HEK293 (cell line): ENCODE data around the gene TMEM208.

Experiments used
- ATF2 ChIP-seq: fragments of 450-650 bp; formaldehyde crosslinking; IDR thresholded peaks from 2 replicates; pipeline ENCODE4 v1.5.1; 2016; ENCODE audit warnings: missing biosample characterization, missing genetic modification characterization, low read depth
- FEZF1 ChIP-seq: fragments of 450-650 bp; formaldehyde crosslinking; IDR thresholded peaks from 2 replicates; pipeline ENCODE4 v1.5.1; 2016; ENCODE audit warnings: missing biosample characterization, missing genetic modification characterization
- GLI2 ChIP-seq: fragments of 450-650 bp; formaldehyde crosslinking; IDR thresholded peaks from 2 replicates; pipeline ENCODE4; 2017; ENCODE audit warnings: missing biosample characterization, missing genetic modification characterization, low read depth, borderline replicate concordance
- HOXA7 ChIP-seq: sonication (generic); formaldehyde crosslinking; IDR thresholded peaks from 2 replicates; pipeline ENCODE4 v1.8.1; 2022; ENCODE audit warnings: missing genetic modification reagents, borderline replicate concordance
- IKZF3 ChIP-seq: fragments of 450-650 bp; IDR thresholded peaks from 2 replicates; pipeline ENCODE4 v1.5.0; 2018; ENCODE audit warnings: missing biosample characterization, mild to moderate bottlenecking, missing genetic modification characterization, moderate library complexity
- KLF7 ChIP-seq: fragments of 450-650 bp; formaldehyde crosslinking; IDR thresholded peaks from 2 replicates; pipeline ENCODE4 v1.5.1; 2016; ENCODE audit warnings: missing biosample characterization, missing genetic modification characterization, borderline replicate concordance
- KLF9 ChIP-seq: fragments of 450-650 bp; formaldehyde crosslinking; IDR thresholded peaks from 2 replicates; pipeline ENCODE4 v1.5.1; 2016; ENCODE audit warnings: missing biosample characterization, missing genetic modification characterization, low read depth
- PRDM1 ChIP-seq: fragments of 450-650 bp; formaldehyde crosslinking; IDR thresholded peaks from 2 replicates; pipeline ENCODE4; 2016; ENCODE audit warnings: missing biosample characterization, missing genetic modification characterization
- PRDM6 ChIP-seq: fragments of 450-650 bp; formaldehyde crosslinking; IDR thresholded peaks from 2 replicates; pipeline ENCODE4 v1.5.1; 2017; ENCODE audit warnings: missing biosample characterization, missing genetic modification characterization
- SETDB1 ChIP-seq: IDR thresholded peaks from one replicate; pipeline ENCODE4 v1.6.1; 2017; ENCODE audit warnings: mild to moderate bottlenecking, low read length, moderate library complexity, mixed read lengths; ENCODE audit not compliant: insufficient read length
- SP2 ChIP-seq: fragments of 450-650 bp; formaldehyde crosslinking; IDR thresholded peaks from 2 replicates; pipeline ENCODE4 v1.5.1; 2016; ENCODE audit warnings: missing biosample characterization, missing genetic modification characterization
- SP7 ChIP-seq: fragments of 450-650 bp; formaldehyde crosslinking; IDR thresholded peaks from 2 replicates; pipeline ENCODE4 v1.5.1; 2016; ENCODE audit warnings: missing biosample characterization, missing genetic modification characterization
- TRIM28 ChIP-seq: IDR thresholded peaks from 2 replicates; pipeline ENCODE4 v1.6.1; 2011; ENCODE audit warnings: low read length, control low read depth, borderline replicate concordance
- ZBTB20 ChIP-seq: fragments of 450-650 bp; formaldehyde crosslinking; IDR thresholded peaks from 2 replicates; pipeline ENCODE4 v1.5.1; 2016; ENCODE audit warnings: missing biosample characterization, missing genetic modification characterization
- ZBTB21 ChIP-seq: fragments of 450-650 bp; formaldehyde crosslinking; IDR thresholded peaks from 2 replicates; pipeline ENCODE4 v1.5.1; 2017; ENCODE audit warnings: missing biosample characterization, missing genetic modification characterization
- ZBTB44 ChIP-seq: fragments of 450-650 bp; IDR thresholded peaks from 2 replicates; pipeline ENCODE4 v1.5.1; 2018; ENCODE audit warnings: missing biosample characterization, mild to moderate bottlenecking, missing genetic modification characterization
- ZFP37 ChIP-seq: fragments of 450-650 bp; formaldehyde crosslinking; IDR thresholded peaks from 2 replicates; pipeline ENCODE4 v1.5.1; 2016; ENCODE audit warnings: missing biosample characterization, missing genetic modification characterization
- ZFP69B ChIP-seq: fragments of 450-650 bp; formaldehyde crosslinking; IDR thresholded peaks from 2 replicates; pipeline ENCODE4 v1.5.1; 2016; ENCODE audit warnings: missing biosample characterization, missing genetic modification characterization
- ZNF132 ChIP-seq: fragments of 450-650 bp; formaldehyde crosslinking; IDR thresholded peaks from 2 replicates; pipeline ENCODE4 v1.5.1; 2017; ENCODE audit warnings: missing biosample characterization, missing genetic modification characterization, borderline replicate concordance
- ZNF16 ChIP-seq: fragments of 450-650 bp; formaldehyde crosslinking; IDR thresholded peaks from 2 replicates; pipeline ENCODE4 v1.5.1; 2016; ENCODE audit warnings: low read depth, missing biosample characterization, missing genetic modification characterization
- ZNF214 ChIP-seq: fragments of 450-650 bp; formaldehyde crosslinking; IDR thresholded peaks from 2 replicates; pipeline ENCODE4 v1.5.1; 2017; ENCODE audit warnings: missing biosample characterization, mild to moderate bottlenecking, missing genetic modification characterization, borderline replicate concordance
- ZNF239 ChIP-seq: fragments of 450-650 bp; formaldehyde crosslinking; IDR thresholded peaks from 2 replicates; pipeline ENCODE4 v1.5.1; 2016; ENCODE audit warnings: missing biosample characterization, missing genetic modification characterization
- ZNF248 ChIP-seq: fragments of 450-650 bp; formaldehyde crosslinking; IDR thresholded peaks from 2 replicates; pipeline ENCODE4 v1.5.1; 2017; ENCODE audit warnings: missing biosample characterization, missing genetic modification characterization
- ZNF335 ChIP-seq: fragments of 450-650 bp; formaldehyde crosslinking; conservative IDR thresholded peaks from 2 replicates; pipeline ENCODE4 v1.5.1; 2016; ENCODE audit warnings: missing biosample characterization, missing genetic modification characterization
- ZNF350 ChIP-seq: fragments of 450-650 bp; formaldehyde crosslinking; IDR thresholded peaks from 2 replicates; pipeline ENCODE4 v1.5.0; 2017; ENCODE audit warnings: missing biosample characterization, mild to moderate bottlenecking, missing genetic modification characterization
- ZNF48 ChIP-seq: fragments of 450-650 bp; formaldehyde crosslinking; IDR thresholded peaks from 2 replicates; pipeline ENCODE4 v1.5.1; 2016; ENCODE audit warnings: missing biosample characterization, missing genetic modification characterization
- ZNF558 ChIP-seq: fragments of 450-650 bp; formaldehyde crosslinking; IDR thresholded peaks from 2 replicates; pipeline ENCODE4 v1.5.1; 2016; ENCODE audit warnings: missing biosample characterization, missing genetic modification characterization
- ZNF571 ChIP-seq: fragments of 450-650 bp; formaldehyde crosslinking; IDR thresholded peaks from 2 replicates; pipeline ENCODE4 v1.5.0; 2017; ENCODE audit warnings: missing biosample characterization, missing genetic modification characterization
- ZNF596 ChIP-seq: fragments of 450-650 bp; IDR thresholded peaks from 2 replicates; pipeline ENCODE4 v1.5.0; 2018; ENCODE audit warnings: missing biosample characterization, mild to moderate bottlenecking, missing genetic modification characterization, moderate library complexity
- ZNF629 ChIP-seq: fragments of 450-650 bp; formaldehyde crosslinking; IDR thresholded peaks from 2 replicates; pipeline ENCODE4 v1.5.1; 2017; ENCODE audit warnings: missing biosample characterization, missing genetic modification characterization
- ZNF654 ChIP-seq: fragments of 450-650 bp; formaldehyde crosslinking; IDR thresholded peaks from 2 replicates; pipeline ENCODE4 v1.5.1; 2016; ENCODE audit warnings: low read depth, missing biosample characterization, missing genetic modification characterization
- ZNF670 ChIP-seq: fragments of 450-650 bp; formaldehyde crosslinking; IDR thresholded peaks from 2 replicates; pipeline ENCODE4 v1.5.1; 2016; ENCODE audit warnings: missing biosample characterization, missing genetic modification characterization, low read depth
- ZNF692 ChIP-seq: fragments of 450-650 bp; formaldehyde crosslinking; IDR thresholded peaks from 2 replicates; pipeline ENCODE4 v1.5.1; 2016; ENCODE audit warnings: missing biosample characterization, missing genetic modification characterization
- ZNF785 ChIP-seq: fragments of 450-650 bp; formaldehyde crosslinking; IDR thresholded peaks from 2 replicates; pipeline ENCODE4 v1.5.1; 2016; ENCODE audit warnings: missing biosample characterization, missing genetic modification characterization
- ZNF791 ChIP-seq: fragments of 450-650 bp; formaldehyde crosslinking; IDR thresholded peaks from 2 replicates; pipeline ENCODE4 v1.5.1; 2016; ENCODE audit warnings: missing biosample characterization, missing genetic modification characterization
- ZNF792 ChIP-seq: fragments of 450-650 bp; formaldehyde crosslinking; IDR thresholded peaks from 2 replicates; pipeline ENCODE4 v1.5.1; 2016; ENCODE audit warnings: missing biosample characterization, missing genetic modification characterization
- ZXDB ChIP-seq: fragments of 450-650 bp; formaldehyde crosslinking; IDR thresholded peaks from 2 replicates; pipeline ENCODE4 v1.5.1; 2016; ENCODE audit warnings: missing biosample characterization, missing genetic modification characterization

The TMEM208 gene

GRCh38 chr16:67249178-67250044 is 22.5 kb downstream of the TMEM208 start (continued):
- TF ChIP-seq ZBTB44 (tag by site-specific recombination) (no peak), TRIM28 (no peak), ZNF654 (tag by site-specific recombination) (no peak), SETDB1 (no peak), ZNF571 (tag by site-specific recombination) (no peak), ZNF335 (peak; percentile 16; the same call in 1 of the 2 replicates), PRDM6 (no peak), SP2 (peak; percentile 62), FEZF1 (no peak), ATF2 (tag by site-specific recombination) (no peak), ZBTB20 (tag by site-specific recombination) (0 out of 2 replicates have a peak, but pooled peaks have one; percentile 14), ZNF785 (tag by site-specific recombination) (no peak), ZNF132 (no peak), ZNF248 (tag by site-specific recombination) (no peak), KLF9 (tag by site-specific recombination) (peak; percentile 55), ZNF629 (tag by site-specific recombination) (no peak), ZNF214 (no peak), ZNF791 (tag by site-specific recombination) (no peak), HOXA7 (CRISPR knock-in tag) (no peak), ZNF670 (tag by site-specific recombination) (no peak), GLI2 (tag by site-specific recombination) (no peak), ZNF596 (tag by site-specific recombination) (no peak), ZNF48 (tag by site-specific recombination) (no peak), ZNF239 (tag by site-specific recombination) (no peak), ZNF792 (tag by site-specific recombination) (no peak), KLF7 (no peak), SP7 (tag by site-specific recombination) (peak; percentile 16; the same call in 1 of the 2 replicates), ZBTB21 (tag by site-specific recombination) (no peak), ZFP69B (tag by site-specific recombination) (no peak), ZNF16 (no peak), ZFP37 (tag by site-specific recombination) (no peak), ZXDB (0 out of 2 replicates have a peak, but pooled peaks have one; percentile 22), PRDM1 (tag by site-specific recombination) (no peak), ZNF692 (tag by site-specific recombination) (0 out of 2 replicates have a peak, but pooled peaks have one; percentile 10), IKZF3 (tag by site-specific recombination) (no peak), ZNF558 (tag by site-specific recombination) (no peak), ZNF350 (tag by site-specific recombination) (no peak)
